Choroid plexus epithelial cell (primary cell): ENCODE data around the gene TUBB.

Experiments used
- DNase-seq: peaks from one replicate; pipeline ENCODE4 v3.0.0-alpha.2; 2010; ENCODE audit warnings: low read depth
- H3K4me3 ChIP-seq: 2 replicates; pipeline ENCODE4 v1.5.1; 2011; ENCODE audit warnings: low read depth, mild to moderate bottlenecking, control low read depth, low read length, moderate library complexity
- TF ChIP-seq, protein P1 (sequence below): conservative IDR thresholded peaks from 2 replicates; pipeline ENCODE4 v1.5.1; 2011; ENCODE audit warnings: low read depth, mild to moderate bottlenecking, control low read depth, inconsistent platforms, low read length, moderate library complexity

TUBB gene

GRCh38 chr6:30685157-30686008 is 34.8 kb upstream of the TUBB start:
- TF ChIP-seq, protein P1, sequence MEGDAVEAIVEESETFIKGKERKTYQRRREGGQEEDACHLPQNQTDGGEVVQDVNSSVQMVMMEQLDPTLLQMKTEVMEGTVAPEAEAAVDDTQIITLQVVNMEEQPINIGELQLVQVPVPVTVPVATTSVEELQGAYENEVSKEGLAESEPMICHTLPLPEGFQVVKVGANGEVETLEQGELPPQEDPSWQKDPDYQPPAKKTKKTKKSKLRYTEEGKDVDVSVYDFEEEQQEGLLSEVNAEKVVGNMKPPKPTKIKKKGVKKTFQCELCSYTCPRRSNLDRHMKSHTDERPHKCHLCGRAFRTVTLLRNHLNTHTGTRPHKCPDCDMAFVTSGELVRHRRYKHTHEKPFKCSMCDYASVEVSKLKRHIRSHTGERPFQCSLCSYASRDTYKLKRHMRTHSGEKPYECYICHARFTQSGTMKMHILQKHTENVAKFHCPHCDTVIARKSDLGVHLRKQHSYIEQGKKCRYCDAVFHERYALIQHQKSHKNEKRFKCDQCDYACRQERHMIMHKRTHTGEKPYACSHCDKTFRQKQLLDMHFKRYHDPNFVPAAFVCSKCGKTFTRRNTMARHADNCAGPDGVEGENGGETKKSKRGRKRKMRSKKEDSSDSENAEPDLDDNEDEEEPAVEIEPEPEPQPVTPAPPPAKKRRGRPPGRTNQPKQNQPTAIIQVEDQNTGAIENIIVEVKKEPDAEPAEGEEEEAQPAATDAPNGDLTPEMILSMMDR: peak; percentile 49
- DNase-seq: no peak
- H3K4me3 ChIP-seq: peak overlapping the region; percentile 89

- TF ChIP-seq, protein P1: no peak
- peak; percentile 57 for DNase-seq
- H3K4me3 ChIP-seq: peak within 1 kb of the TSS; percentile 89
Observed at GRCh38 chr6:30686009-30686907, 33.9 kb upstream of the TUBB start, which contains the start of gene PPP1R18. PPP1R18 (minus strand) TSS chr6:30686645; CDS start chr6:30686018, 627 bp downstream.

- peak overlapping the region; percentile 89 for H3K4me3 ChIP-seq
- TF ChIP-seq, protein P1: no peak
- peak; percentile 94 for DNase-seq
Observed at GRCh38 chr6:30686908-30687658, 33.1 kb upstream of the TUBB start.

GRCh38 chr6:30687659-30688431 is 32.3 kb upstream of the TUBB start:
- peak; percentile 48 for DNase-seq
- H3K4me3 ChIP-seq: peak overlapping the region; percentile 89
- TF ChIP-seq, protein P1: peak; percentile 41

DNA sequence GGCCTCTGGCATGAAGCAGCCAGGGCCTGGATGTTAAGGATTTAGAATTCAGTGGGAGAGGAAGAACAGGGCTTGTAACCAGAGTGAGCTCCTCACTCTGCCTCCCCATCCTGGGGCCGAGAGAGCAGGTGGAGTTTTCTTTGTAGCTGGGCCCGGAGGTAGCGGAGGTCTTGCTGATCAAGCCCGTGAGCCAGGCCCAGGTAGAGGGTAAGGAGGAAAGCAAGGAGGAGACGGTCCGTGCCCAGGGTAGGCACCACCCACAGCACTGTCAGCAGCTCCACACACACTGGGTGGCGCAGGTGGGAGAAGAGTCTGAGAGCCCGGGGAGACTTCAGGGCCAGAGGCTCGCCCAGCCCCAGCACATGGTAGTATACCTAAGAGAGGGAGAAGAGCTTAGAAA is 31.6 kb upstream of the TUBB start:
- DNase-seq: no peak
- TF ChIP-seq, protein P1: no peak
- H3K4me3 ChIP-seq: no peak overlapping the region
